GM18499 (cell line): ENCODE data around the gene ZBTB45.
"Not testable (repeated sequence)": the region's sequence is repeated elsewhere in the genome, so short reads cannot be mapped to it uniquely, and the experiment has no call there.

ENCODE experiments used
- ATAC-seq: cut with Tn5 transposase; IDR thresholded peaks from one replicate; pipeline ENCODE4 v1.9.1; 2021; ENCODE audit warnings: moderate number of reproducible peaks; ENCODE audit not compliant: insufficient read depth, unreplicated experiment

ZBTB45 gene

DNA sequence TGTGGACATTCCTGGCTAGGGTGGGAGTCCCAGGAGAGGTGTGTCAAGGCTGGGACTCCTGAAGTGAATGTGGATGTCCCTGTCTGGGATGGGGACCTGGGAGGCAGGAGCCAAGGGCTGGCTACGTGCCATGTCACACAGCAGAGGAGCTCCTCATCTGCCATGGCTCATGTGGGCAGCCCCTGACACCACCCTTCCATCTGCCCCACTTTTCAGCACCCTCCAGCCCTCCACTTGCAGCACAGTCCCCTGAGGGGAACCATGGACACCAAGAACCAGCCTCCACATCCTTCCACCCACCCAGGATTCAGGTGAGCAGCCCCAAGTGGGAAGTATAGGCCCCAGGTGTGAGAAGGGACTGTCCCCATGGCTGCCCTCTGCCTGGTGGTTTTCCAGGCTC lies 41.7 kb downstream of the ZBTB45 start:
- no peak for ATAC-seq

DNA sequence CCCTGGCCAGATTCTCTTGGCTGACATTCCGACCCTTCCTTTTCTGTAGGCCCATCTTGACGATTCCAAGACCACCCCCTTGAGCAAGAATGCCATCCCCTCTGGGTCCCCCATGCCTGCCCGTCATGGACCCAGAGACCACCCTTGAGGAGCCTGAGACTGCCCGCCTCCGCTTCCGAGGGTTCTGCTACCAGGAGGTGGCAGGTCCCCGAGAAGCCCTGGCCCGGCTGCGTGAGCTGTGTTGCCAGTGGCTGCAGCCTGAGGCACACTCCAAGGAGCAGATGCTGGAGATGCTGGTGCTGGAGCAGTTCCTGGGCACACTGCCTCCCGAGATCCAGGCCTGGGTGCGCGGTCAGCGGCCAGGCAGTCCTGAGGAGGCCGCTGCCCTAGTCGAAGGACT lies 42.5 kb downstream of the ZBTB45 start:
- no peak for ATAC-seq

DNA sequence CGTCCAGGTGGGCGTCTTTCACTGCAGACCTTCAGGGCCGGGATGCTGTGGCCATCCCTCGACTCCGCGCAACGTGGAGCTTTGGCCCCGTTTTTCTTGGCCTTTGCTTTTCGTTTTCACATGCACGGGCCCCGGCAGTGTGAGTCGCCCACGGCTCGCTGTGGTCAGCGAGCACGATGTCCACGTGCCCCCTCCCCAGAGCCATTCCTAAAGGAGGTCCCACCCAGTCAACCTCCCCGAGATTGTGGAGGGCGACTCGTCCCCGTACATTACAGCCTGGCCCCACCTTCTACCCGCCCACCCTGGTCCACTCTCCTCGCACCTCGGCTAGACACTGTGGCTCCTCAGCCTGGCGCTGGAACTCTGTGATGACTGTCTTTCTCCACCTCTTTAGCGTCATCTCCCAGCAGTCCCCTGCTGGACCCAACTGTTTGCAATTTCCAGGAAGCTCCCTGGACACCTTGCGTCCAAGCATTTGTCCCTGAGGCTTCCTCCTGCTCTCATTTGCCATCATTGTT lies 43.1 kb downstream of the ZBTB45 start:
- ATAC-seq = no peak

DNA sequence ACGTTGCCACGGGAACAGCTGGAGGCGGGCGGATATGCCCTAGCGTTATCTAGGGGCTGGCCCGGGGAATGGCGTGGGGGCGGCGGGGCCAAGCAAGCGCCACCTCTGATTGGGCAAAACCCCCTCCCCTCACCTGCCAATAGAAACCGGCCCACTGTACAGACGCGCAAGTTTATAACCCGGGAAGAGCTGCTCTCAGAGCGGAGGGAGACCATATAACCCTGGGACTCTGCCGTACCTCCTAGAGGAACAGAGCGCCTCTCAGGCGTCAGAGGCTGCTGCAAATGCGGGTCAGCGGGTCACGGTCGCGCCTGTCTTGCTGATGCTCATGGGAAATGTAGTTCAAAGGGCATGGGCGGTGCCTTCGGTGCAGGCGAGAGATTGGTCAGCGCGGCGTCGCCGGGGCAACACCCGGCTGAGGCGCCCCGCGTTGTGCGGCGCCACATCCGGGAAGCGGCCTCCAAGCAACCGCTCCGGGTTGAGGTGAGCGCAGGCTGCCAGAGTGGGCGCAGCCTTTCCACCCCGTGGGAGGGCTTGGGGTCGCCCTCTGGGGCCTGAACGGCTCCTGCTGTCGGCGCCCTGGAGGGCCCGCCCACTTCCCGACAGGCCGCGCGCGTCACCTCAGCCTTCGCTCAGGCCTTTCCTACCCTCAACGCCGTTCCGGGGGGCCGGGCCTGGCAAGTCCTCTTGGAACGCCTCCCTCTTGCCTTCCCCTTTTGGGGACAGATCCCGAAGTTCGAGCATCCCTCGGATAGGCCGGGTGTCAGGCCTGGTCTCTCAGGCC lies 43.7 kb downstream of the ZBTB45 start, which contains the start of gene ZNF446:
Gene ZNF446, plus strand, starts transcription at position 639 of the 784 bp plus-strand sequence. CDS start 867 bp downstream, outside the sequence.
- peak; percentile 55 for ATAC-seq

DNA sequence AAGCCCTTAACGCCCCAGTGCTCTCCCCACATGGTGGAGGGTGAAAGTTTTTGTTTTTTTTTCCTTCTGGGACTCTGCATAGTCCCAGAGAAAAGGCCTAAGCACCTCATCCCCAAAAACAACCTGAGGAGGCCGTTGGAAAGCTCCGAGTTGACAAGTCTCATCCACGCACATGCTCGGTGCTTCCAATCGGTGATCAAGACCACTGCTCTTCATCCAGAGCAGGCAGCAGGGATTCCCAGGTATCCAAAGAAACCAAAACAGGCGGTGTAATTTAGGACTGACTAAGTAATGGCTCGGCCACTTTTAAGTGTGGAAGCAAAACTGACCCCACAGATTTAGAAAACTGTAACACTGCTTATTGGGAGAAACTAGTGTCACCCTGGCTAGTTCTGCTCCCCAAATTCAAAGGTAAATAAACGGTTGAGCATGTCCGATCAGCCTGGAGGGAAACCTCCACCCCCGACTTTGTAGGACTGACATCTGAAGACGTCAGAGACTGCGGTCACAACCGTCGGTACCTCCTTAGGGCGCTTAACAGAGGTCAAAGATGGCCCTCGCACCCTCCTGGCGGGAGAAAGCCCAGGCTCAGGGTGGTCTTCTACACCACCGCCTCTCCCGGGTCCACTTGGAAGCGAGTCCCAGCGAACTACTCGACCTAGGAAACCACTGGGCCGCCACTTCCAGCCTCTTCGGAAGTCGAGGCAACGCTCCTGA lies 44.5 kb downstream of the ZBTB45 start:
- no peak for ATAC-seq

DNA sequence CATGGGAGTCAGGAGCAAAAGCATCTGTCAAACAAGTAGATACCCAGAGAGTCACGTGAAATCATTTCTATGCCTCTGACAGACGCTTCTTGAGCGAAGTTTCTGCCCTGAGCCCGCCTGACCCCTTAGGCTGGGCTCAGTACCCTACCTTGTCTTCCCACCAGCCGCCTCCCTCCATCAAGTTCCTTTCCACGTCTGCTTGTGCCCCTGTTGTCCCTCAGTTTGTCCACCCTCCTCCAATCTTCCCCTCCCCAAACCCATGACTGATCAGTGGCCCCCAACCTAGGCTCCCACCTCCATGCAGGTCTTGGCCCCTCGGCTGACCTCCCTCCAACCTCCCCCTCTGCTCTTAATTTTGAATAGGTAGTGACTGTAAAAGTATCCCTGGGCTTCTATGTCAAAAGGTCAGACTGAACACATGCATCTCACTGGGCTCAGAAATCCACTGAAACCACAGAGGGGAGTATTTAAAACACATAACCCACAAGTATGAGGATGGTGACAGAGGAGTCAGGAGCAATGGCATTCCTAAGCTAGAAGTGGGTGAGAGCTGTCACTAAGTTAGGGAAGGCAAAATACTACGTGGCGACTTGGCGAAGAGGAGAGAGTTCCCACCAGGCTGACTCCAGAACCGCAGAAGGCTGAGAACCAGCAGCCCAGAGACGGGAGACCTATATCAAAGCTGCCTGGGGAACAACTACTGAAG lies 45.2 kb downstream of the ZBTB45 start:
- ATAC-seq = no peak

DNA sequence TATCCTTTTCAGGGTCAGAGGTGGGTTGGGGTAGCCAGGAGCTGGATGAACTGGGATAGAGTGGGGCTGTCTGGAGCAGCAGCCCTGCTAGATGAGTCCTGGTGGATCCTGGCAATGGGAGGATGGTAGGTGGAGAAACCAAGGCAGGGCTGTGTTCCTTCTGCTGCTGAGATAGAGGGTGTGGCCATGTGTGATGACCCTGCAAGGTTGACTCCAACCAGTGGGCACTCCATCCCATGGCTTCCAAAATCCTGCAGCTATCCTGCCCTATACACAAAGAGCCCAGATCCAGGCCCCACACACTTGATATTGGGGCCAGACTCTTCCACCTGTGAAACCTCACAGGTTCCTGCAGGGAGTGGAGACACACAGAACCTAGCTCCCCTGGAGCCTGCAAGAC lies 45.8 kb downstream of the ZBTB45 start:
- ATAC-seq = no peak

DNA sequence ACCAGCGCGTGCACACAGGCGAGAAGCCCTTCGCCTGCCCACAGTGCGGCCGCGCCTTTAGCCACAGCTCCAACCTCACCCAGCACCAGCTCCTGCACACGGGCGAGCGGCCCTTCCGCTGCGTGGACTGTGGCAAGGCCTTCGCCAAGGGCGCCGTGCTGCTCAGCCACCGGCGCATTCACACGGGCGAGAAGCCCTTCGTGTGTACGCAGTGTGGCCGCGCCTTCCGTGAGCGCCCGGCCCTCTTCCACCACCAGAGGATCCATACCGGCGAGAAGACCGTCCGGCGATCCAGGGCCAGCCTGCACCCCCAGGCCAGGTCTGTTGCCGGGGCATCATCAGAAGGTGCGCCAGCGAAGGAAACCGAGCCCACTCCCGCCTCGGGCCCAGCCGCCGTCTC lies 47.9 kb downstream of the ZBTB45 start:
- ATAC-seq = no peak

DNA sequence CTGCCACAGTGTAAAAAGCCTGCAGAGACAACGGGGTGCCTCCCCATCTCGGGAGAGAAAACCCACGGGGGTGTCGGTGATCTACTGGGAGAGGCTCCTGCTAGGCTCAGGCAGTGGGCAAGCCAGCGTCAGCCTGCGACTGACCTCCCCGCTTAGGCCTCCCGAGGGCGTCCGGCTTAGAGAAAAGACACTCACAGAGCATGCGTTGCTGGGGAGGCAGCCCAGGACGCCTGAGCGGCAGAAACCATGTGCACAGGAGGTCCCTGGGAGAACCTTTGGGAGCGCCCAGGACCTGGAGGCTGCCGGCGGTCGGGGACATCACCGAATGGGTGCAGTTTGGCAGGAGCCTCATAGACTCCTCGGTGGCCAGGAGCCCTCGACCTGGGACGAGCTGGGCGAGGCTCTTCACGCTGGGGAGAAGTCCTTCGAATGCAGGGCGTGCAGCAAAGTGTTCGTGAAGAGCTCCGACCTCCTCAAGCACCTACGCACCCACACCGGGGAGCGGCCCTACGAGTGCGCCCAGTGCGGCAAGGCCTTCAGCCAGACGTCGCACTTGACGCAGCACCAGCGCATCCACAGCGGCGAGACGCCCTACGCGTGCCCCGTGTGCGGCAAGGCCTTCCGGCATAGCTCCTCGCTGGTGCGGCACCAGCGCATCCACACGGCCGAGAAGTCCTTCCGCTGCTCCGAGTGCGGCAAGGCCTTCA lies 48.6 kb downstream of the ZBTB45 start:
- not testable (repeated sequence) for ATAC-seq

DNA sequence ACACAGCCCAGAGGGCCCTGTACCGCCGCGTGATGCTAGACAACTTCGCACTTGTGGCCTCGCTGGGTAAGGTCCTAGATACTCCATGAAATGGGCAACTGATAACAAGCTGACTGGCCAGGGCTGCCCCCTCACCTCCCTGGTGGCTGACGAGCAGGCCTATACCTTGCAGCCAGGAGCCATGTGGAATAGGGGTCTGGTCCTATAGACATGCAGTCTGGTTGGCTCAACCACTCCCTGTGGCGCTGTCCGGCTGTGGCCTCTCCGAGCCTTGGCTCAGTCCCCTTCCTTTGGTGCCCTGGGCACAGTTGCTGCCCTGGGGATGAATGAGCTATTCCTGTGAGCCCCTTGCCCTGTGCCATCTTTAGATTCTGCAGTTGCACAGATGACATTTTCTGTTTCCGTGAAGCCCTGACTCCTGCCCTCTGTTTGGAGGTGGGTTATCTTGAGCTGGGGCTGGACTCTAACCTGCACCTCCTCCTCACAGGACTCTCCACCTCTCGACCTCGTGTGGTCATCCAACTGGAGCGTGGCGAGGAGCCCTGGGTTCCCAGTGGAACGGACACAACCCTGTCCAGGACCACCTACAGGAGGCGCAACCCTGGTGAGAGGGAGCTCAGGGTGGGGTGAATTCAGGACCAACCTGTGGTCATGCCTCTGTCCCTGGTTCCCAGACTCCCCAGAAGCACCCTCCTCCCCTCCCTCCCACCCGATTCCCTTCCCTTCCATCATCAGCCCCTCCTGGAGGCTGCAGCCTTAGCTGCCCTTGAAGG lies 50.2 kb downstream of the ZBTB45 start:
- ATAC-seq = no peak

DNA sequence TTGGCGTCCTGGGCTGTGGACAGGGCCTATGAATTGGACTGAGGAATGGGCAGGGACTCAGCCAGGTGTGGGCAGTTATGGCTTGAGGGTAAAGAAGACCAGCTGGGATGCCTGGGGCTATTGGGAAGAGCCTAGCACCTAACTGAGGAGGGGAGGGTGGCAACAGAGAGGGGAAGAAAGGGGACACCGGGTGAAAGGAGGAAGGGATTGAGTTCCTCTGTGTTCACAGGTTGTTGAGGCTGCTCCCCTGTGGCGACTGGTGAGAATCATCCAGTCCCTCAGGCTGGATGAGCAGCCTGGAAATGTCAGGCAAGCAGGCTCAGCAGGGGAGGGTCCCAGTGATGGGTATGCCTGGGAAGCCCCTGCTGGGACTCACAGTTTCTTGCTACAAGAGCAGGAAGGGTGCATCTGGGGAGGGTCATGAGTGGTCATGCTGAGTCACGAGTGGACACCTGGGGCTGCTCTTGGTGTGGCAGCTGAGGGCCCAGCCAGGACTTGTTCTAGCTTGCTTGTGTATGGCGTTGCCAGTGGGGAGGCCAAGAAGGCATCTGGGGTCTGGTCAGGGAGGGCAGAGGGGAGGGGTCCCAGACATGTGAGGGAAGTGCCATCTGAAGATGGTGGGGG lies 51.3 kb downstream of the ZBTB45 start:
- no peak for ATAC-seq

DNA sequence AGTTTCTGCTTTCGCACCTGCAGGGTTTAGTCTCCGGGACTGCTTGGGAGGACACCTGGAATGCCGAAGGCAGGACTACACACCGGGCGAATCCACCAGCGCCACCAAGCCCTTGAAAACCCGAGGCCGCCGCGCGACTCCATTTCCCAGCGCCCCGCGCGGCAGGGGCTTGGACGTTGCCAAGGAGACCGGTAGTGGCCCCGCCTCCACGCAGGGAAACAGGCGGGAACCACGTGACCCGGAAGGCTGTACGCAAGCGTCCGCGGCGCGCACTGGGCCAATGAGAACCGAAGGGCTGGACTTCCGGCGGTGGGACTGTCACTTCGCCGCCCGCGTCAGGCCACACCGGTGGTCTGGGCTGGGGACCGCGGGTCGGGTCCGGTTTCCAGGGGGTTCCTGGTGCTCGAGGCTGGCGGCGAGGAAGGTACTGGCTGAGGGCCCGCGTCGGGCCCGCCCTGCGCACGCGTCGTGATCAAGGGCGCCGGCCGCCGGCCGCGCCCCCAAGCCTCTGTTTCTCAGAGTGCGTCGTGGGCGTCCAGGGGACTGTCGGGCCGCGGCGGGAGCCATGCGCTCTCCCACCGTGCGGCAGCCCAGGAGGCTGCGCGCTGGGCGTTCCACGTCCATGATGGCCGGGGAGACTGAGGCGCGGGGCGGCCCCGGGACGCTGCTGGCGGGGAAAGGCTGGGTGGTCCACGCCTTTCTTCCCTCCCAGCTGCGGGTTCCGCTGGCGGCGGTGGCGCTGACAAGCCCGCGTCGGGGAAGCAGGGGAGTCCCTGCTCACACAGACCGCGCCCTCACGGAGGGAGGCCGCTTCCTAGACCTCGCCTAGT lies 52.6 kb downstream of the ZBTB45 start, which contains the start of gene ZNF324:
Gene ZNF324, plus strand, starts transcription at position 321 of the 830 bp plus-strand sequence. CDS start 2,106 bp downstream, outside the sequence.
- peak; percentile 78 for ATAC-seq

DNA sequence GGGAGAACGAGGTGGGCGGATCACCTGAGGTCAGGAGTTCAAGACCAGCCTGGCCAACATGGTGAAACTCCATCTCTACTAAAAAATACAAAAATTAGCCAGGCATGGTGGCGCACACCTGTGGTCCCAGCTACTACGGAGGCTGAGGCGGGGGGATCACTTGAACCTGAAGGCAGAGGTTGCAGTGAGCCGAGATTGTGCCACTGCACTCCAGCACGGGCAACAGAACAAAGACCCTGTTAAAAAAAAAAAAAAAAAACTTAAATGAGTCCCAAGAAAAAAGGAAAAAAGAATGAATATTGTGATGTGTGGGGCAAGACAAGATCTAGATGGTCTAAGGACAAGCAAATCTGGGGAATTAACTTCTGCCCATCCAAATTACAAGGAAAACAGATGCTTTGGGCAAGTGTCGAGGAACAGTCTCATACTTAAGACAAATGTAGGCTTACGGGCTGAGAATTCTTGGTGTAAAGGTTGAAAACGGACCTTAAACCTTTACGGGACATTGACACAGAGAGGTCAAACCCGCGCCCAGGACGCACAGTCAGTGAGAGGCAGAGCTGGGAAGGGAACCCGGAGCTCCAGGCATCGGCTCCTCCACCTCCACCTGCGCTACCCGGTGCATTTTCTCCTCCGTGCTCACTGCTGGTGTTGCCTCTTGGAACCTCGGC lies 53.4 kb downstream of the ZBTB45 start:
- no peak for ATAC-seq
